Peyer's patch (tissue), 4 donors: ENCODE measurements around the gene PATJ.

Experiments
- CTCF ChIP-seq, 6 experiments: fragments of 450-650 bp in 4 of 6; fragments of 200-600 bp in 2 of 6; sonication (generic) in 1 of 6; IDR thresholded peaks; one replicate each; pipeline ENCODE4 v1.5.1; 2017 to 2019; ENCODE audit warnings: antibody characterized with exemption in 6 of 6, mild to moderate bottlenecking in 3 of 6, moderate library complexity in 1 of 6
- POLR2A ChIP-seq, 2 donors: fragments of 450-650 bp; IDR thresholded peaks; one replicate each; pipeline ENCODE4 v1.5.1; 2017; ENCODE audit warnings: antibody characterized with exemption in 2 of 2, mild to moderate bottlenecking in 2 of 2, moderate library complexity in 2 of 2

GRCh38 chr1:62187548-62187947, 445.3 kb downstream of the PATJ start:
- no peak for TF ChIP-seq CTCF (IDR thresholded peaks at IDR 0.05)
- no peak for TF ChIP-seq POLR2A (IDR thresholded peaks at IDR 0.05)
